Pancreas (tissue), 10 donors: ENCODE results near the gene TNFRSF21. TPM values are rescaled to one million over a fixed set of nuclear protein-coding genes. Genes with fewer than 3 reads are reported as not detected.
A peak's percentile ranks its signal among the peaks of the same experiment; 100 is the strongest.

Experiments
- ATAC-seq, 4 donors: fragments of 200-7000 bp; cut with Tn5 transposase; one replicate each; pipeline versions ENCODE4 v1.8.0 to v1.9.1; 2020; ENCODE audit warnings: mild to moderate bottlenecking in 4 of 4, moderate library complexity in 4 of 4
- DNase-seq, 6 donors: peaks; one replicate each; pipeline ENCODE4 v3.0.0-alpha.2; 2020
- FAIRE-seq: peaks from 2 replicates; lab custom pipeline; 2012; peaks lifted over from hg19 to GRCh38; lab: Jason Lieb, UNC
- H3K27ac ChIP-seq, 4 donors: fragments of 200-600 bp; sonication (generic); 1 replicate in 3 of 4; 2 replicates in 1 of 4; pipeline versions ENCODE4 v1.5.0 to v1.8.0; 2020
- H3K27me3 ChIP-seq, 4 donors: fragments of 200-600 bp; one replicate each; pipeline ENCODE4 v1.8.0; 2021
- H3K36me3 ChIP-seq, 3 donors: fragments of 200-600 bp; sonication (generic) in 1 of 3; one replicate each; pipeline versions ENCODE4 v1.5.0 to v1.8.0; 2020 to 2021
- H3K4me1 ChIP-seq, 3 donors: fragments of 200-600 bp; one replicate each; pipeline ENCODE4 v1.8.0; 2021
- H3K4me3 ChIP-seq, 4 donors: fragments of 200-600 bp; sonication (generic) in 2 of 4; one replicate each; pipeline versions ENCODE4 v1.5.0 to v1.8.0; 2020 to 2021
- H3K9me3 ChIP-seq, 4 donors: fragments of 200-600 bp; one replicate each; pipeline ENCODE4 v1.8.0; 2021
- WGBS, 2 donors: extraction: QIAGEN DNeasy Blood & Tissue Kit; methylation state at CpG; one replicate each; pipeline ENCODE4 v1.1.7; 2013; 5-methylcytosine and 5-hydroxymethylcytosine counted together
- intact Hi-C, 3 donors: fragments of 100-400 bp; cut with DNase I; formaldehyde crosslinking; loops; one replicate each; pipeline versions ENCODE4 v1.11.1 to v1.14.2; 2022
- polyA plus RNA-seq, 2 donors: library from polyadenylated mRNA; stranded (reverse); fragments of 200-250 nt; gene quantifications; one replicate each; pipeline ENCODE4 v1.2.3, GENCODE V29; 2013
- total RNA-seq, 6 donors: library from RNA; stranded (reverse); fragmentation: NEBNext Ultra II Directional in 4 of 6; extraction: Animal tissue kit (Norgen Biotek cat#: 25700) in 4 of 6; gene quantifications; one replicate each; pipeline versions ENCODE4 v1.2.1 to v1.2.4, GENCODE V29; 2021 to 2023
- TF ChIP-seq, protein P1 (sequence below), 4 donors: fragments of 200-600 bp; sonication (generic) in 3 of 4; IDR thresholded peaks; one replicate each; pipeline versions ENCODE4 v1.5.0 to v1.8.0; 2021; ENCODE audit warnings: antibody characterized with exemption in 4 of 4
- donor health status: healthy with polysubstance abuse.
- donor health status: DM: no; HTN: no; CAD: no; lungs with moderate emphysema.
- donor health status: DM: no; HTN: no; CAD: no.
- donor health status: control.
- donor health status: control.
- donor health status: Bipolar disorder and iron deficiency.
- donor health status: DM: yes; HTN: yes; CAD: no.
- donor health status: DM: no; HTN: no; CAD: no.
- donor health status: DM: no; HTN: no; CAD: no.
- donor health status: DM: yes; HTN: yes; CAD: no.

TNFRSF21 gene
- total and polyA plus RNA-seq, 8 donors = 9.7 to 50.1 (median 15.8) TPM

DNA sequence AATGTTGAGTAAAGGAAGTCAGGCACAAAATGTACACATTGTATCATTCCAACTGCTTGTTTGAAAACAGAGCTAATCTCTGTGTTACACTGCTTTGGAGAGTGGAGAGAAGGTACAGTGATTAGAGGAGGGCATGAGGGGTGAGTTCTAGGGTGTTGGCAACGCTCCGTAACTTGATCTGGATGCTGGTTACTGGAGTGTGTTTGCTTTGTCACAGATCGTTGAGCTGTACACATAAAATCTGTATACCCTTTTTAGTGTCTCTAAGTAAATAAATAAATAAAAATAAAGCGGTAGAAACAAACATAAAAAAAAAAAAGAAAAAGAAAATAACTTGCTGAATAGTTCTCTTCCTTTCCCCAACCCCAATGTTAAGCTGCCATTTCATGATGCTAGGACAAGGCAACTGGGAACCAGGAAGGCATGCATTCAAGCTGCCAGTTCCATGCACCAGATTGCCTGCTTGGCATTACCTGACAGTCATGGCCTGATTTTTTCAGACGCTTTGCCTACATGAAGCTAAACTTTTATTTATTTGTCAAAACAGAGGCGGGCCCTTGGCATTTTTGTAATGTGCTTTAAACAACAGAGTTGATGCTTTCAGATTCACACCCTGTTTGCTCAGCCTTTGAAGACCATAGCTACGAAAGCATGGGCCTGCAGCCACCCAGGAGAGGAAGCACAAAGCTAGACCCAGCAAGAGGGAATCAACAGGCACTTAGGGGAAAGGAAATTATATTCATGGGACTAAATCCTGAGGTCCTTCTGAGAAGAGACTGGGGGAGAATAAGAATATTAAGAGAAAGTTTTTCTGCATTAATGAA is 21.2 kb downstream of the TNFRSF21 start:
- H3K4me3 ChIP-seq = no peak overlapping the region
- intact Hi-C loops = no loop called here
- H3K9me3 ChIP-seq = no peaks in the 10 kb centered on the region
- H3K36me3 ChIP-seq = peaks cover 0 to 3% (median 0%) of the 10 kb centered on the region in 3 donors
- no peak for FAIRE-seq
- ATAC-seq = peak in 3 of 4 donors; percentile 21 to 66 (median 40)
- no peaks in the 10 kb centered on the region for H3K27me3 ChIP-seq
- no peak for DNase-seq
- TF ChIP-seq, protein P1, sequence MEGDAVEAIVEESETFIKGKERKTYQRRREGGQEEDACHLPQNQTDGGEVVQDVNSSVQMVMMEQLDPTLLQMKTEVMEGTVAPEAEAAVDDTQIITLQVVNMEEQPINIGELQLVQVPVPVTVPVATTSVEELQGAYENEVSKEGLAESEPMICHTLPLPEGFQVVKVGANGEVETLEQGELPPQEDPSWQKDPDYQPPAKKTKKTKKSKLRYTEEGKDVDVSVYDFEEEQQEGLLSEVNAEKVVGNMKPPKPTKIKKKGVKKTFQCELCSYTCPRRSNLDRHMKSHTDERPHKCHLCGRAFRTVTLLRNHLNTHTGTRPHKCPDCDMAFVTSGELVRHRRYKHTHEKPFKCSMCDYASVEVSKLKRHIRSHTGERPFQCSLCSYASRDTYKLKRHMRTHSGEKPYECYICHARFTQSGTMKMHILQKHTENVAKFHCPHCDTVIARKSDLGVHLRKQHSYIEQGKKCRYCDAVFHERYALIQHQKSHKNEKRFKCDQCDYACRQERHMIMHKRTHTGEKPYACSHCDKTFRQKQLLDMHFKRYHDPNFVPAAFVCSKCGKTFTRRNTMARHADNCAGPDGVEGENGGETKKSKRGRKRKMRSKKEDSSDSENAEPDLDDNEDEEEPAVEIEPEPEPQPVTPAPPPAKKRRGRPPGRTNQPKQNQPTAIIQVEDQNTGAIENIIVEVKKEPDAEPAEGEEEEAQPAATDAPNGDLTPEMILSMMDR (IDR thresholded peaks at IDR 0.05) = no peak
- no peak overlapping the region for H3K27ac ChIP-seq
- no peaks in the 10 kb centered on the region for H3K4me1 ChIP-seq
- WGBS, 2 donors = 69 to 74% methylated on average over 7 of the region's 7 CpGs

GRCh38 chr6:47286301-47286700 is 23.4 kb downstream of the TNFRSF21 start:
- ATAC-seq (no peak), FAIRE-seq (no peak), DNase-seq (no peak)
- no peak overlapping the region for H3K4me3 ChIP-seq
- no peaks in the 10 kb centered on the region for H3K4me1 ChIP-seq
- peaks cover 0 to 3% (median 0%) of the 10 kb centered on the region in 3 donors for H3K36me3 ChIP-seq
- H3K27me3 ChIP-seq = no peaks in the 10 kb centered on the region
- intact Hi-C loops = no loop called here
- WGBS, 2 donors = 95 to 98% methylated on average over 7 of the region's 7 CpGs
- no peak overlapping the region for H3K27ac ChIP-seq
- TF ChIP-seq, protein P1 (IDR thresholded peaks at IDR 0.05) = no peak
- H3K9me3 ChIP-seq = no peaks in the 10 kb centered on the region

DNA sequence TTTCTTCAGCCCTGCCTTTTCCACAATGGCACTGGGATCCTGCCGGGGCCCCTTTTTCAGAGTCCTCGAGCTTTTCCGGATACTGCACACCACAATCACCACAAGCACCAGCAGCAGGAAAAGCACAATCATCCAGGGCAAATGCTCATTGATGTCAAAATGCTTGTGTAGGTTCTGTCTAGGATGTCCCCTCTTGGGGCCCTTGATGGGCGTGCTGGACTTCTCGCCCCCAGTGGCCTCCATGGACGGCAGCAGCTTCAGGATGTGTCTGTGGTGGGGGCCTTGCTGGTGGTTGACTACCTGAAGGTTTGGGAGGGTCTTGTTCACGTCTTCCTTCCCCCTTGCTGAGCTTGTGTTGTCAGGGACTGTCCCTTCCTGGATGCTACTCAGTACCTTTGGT is 25.7 kb downstream of the TNFRSF21 start:
- FAIRE-seq (no peak), ATAC-seq (no peak), DNase-seq (no peak)
- Histone ChIP-seq H3K36me3 (peaks cover 0 to 3% (median 0%) of the 10 kb centered on the region in 3 donors), H3K4me1 (no peaks in the 10 kb centered on the region), H3K9me3 (no peaks in the 10 kb centered on the region), H3K27ac (no peak overlapping the region), H3K4me3 (no peak overlapping the region), H3K27me3 (no peaks in the 10 kb centered on the region)
- intact Hi-C loops = no loop called here
- WGBS, 2 donors = 93 to 95% methylated on average over 7 of the region's 7 CpGs
- TF ChIP-seq, protein P1 (IDR thresholded peaks at IDR 0.05) = no peak

GRCh38 chr6:47278545-47278944 is 31.2 kb downstream of the TNFRSF21 start:
- no peak for ATAC-seq
- intact Hi-C loops = no loop called here
- Histone ChIP-seq H3K9me3 (no peaks in the 10 kb centered on the region), H3K36me3 (no peaks in the 10 kb centered on the region), H3K27me3 (no peaks in the 10 kb centered on the region), H3K4me1 (no peaks in the 10 kb centered on the region), H3K4me3 (no peak overlapping the region), H3K27ac (no peak overlapping the region)
- TF ChIP-seq, protein P1 (IDR thresholded peaks at IDR 0.05) = no peak
- 70 to 78% methylated on average over 3 of the region's 3 CpGs for WGBS, 2 donors
- no peak for DNase-seq
- no peak for FAIRE-seq

GRCh38 chr6:47277702-47278101 is 32.0 kb downstream of the TNFRSF21 start:
- H3K4me1 ChIP-seq = no peaks in the 10 kb centered on the region
- DNase-seq (no peak), FAIRE-seq (no peak), ATAC-seq (no peak)
- no peaks in the 10 kb centered on the region for H3K36me3 ChIP-seq
- TF ChIP-seq, protein P1 (IDR thresholded peaks at IDR 0.05) = no peak
- H3K4me3 ChIP-seq = no peak overlapping the region
- H3K9me3 ChIP-seq = no peaks in the 10 kb centered on the region
- intact Hi-C loops = no loop called here
- H3K27me3 ChIP-seq = no peaks in the 10 kb centered on the region
- 89 to 91% methylated on average over 4 of the region's 4 CpGs for WGBS, 2 donors
- H3K27ac ChIP-seq = no peak overlapping the region
